ENCODE results near the gene SNAPIN. TPM values are rescaled to one million over a fixed set of nuclear protein-coding genes. Genes with fewer than 3 reads are reported as not detected.

SNAPIN gene
- 10 to 100 TPM; 58.9 to 77.4 (median 69.4) TPM for total RNA-seq

DNA sequence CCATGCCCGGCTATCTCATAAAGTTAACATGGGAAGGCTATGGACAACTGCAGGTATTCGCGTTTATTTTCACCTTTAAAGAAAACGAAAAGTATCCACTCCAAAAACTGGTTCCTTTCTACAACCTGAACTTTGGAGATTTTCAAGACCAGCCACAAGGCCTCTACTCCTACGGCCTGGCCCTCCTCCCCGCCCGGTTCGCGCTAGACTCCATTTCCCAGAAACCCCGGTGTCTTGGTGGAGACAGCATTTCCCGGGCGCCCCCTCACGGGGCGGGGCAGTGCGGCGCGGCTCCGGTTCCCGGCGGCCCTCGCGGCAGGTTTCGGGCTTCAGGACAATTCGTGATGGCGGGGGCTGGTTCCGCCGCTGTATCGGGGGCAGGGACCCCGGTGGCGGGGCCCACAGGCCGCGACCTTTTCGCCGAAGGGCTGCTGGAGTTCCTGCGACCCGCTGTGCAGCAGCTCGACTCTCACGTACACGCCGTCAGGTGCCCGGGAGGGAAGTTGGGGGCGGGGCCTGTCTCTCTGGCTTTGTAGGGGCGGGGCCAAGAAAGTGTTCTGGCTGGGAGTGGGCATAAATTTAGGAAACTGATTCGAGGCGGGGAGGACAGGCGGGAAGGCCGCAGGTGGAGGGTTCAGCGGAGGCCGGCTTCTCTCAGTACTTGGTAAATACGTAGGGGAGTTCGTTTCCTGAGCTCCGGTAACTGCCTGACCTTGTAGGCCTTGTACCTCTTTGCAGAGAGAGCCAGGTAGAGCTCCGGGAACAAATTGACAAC lies at the start of gene SNAPIN:
TSS of gene SNAPIN (plus strand) at position 304 of the 775 bp plus-strand sequence. CDS start at position 345, 41 bp downstream.
- Histone ChIP-seq H3K9me3 (no peaks in the 10 kb centered on the region), H3K27ac (peak within 1 kb of the TSS; percentile 70 to 98 (median 96)), H3K36me3 (peaks cover 0 to 41% of the 10 kb centered on the region in 2 donors), H3K27me3 (no peaks in the 10 kb centered on the region), H3K4me3 (peak within 1 kb of the TSS; percentile 72 to 80), H3K4me1 (peaks cover 0 to 14% (median 8%) of the 10 kb centered on the region in 3 donors)
- 0 to 10% methylated on average over 3 to 11 of the region's 53 CpGs for WGBS, 2 donors (ENCODE audit: low coverage in 1 of 2)
- TF ChIP-seq POLR2A (IDR thresholded peaks at IDR 0.05): peak; percentile 48 to 66
- TF ChIP-seq POLR2AphosphoS5 (IDR thresholded peaks at IDR 0.05): peak; percentile 65
- TF ChIP-seq EP300 (IDR thresholded peaks at IDR 0.05): no peak
- TF ChIP-seq, protein P1, sequence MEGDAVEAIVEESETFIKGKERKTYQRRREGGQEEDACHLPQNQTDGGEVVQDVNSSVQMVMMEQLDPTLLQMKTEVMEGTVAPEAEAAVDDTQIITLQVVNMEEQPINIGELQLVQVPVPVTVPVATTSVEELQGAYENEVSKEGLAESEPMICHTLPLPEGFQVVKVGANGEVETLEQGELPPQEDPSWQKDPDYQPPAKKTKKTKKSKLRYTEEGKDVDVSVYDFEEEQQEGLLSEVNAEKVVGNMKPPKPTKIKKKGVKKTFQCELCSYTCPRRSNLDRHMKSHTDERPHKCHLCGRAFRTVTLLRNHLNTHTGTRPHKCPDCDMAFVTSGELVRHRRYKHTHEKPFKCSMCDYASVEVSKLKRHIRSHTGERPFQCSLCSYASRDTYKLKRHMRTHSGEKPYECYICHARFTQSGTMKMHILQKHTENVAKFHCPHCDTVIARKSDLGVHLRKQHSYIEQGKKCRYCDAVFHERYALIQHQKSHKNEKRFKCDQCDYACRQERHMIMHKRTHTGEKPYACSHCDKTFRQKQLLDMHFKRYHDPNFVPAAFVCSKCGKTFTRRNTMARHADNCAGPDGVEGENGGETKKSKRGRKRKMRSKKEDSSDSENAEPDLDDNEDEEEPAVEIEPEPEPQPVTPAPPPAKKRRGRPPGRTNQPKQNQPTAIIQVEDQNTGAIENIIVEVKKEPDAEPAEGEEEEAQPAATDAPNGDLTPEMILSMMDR (IDR thresholded peaks at IDR 0.05): peak in 2 of 4 experiments; percentile 30 to 44
- peak; percentile 98 for ATAC-seq

DNA sequence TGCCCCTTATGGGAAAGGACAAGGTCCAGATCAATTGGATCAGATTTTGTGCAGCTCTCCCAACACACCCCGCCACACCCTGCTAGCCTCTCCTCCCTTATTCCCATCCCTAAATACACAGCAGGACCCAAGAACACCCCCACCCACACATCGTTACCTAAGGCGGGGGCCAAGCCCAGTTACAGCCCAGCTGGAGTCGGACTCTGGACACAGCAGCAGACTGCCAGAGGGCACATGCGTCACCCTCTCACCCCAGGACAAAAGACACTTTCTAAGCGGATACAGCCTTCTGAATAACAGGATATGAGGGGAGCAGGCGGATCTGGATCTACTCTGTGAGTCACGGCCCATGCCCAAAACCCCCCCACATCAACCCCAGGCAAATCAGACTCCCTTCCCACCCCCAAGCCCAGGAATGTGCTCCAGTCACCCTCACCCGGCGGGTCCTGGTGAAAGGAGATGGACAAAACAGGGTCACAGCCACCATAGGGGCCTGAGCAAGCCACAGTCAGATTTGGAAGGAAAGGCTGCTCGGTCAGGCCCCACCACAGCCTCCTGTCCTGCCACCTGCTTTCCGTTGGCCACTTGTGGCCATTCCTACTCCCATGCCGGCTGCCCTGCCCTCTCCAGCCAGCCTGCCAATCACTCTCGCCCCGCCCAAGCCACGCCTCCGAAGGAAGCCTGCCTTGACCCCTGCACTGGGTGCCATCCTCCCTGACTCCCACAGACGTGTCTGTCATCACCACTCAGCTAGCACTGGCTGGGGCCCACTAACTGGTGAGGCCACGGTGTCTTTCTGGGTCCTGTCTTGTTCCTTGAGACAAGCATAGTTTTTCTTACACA lies 49.5 kb upstream of the SNAPIN start:
- Histone ChIP-seq H3K4me1 (peaks cover 0 to 60% (median 28%) of the 10 kb centered on the region in 3 donors), H3K27me3 (no peaks in the 10 kb centered on the region), H3K27ac (peak overlapping the region; percentile 30 to 90 (median 86)), H3K36me3 (peaks cover 0 to 32% of the 10 kb centered on the region in 2 donors), H3K4me3 (peak overlapping the region in 1 of 2 donors; percentile 49), H3K9me3 (no peaks in the 10 kb centered on the region)
- 48 to 60% methylated on average over 7 to 12 of the region's 19 CpGs for WGBS, 2 donors (ENCODE audit: low coverage in 1 of 2)
- TF ChIP-seq POLR2A (IDR thresholded peaks at IDR 0.05) (no peak), POLR2AphosphoS5 (IDR thresholded peaks at IDR 0.05) (peak; percentile 71)
- TF ChIP-seq, protein P1 (IDR thresholded peaks at IDR 0.05): no peak
- peak; percentile 73 for ATAC-seq

- Histone ChIP-seq H3K27ac (peak overlapping the region; percentile 30 to 90 (median 86)), H3K4me3 (peak overlapping the region in 1 of 2 donors; percentile 49), H3K36me3 (peaks cover 0 to 32% of the 10 kb centered on the region in 2 donors), H3K4me1 (peaks cover 0 to 60% (median 28%) of the 10 kb centered on the region in 3 donors), H3K27me3 (no peaks in the 10 kb centered on the region), H3K9me3 (no peaks in the 10 kb centered on the region)
- ATAC-seq: no peak
- WGBS, 2 donors (ENCODE audit: low coverage in 1 of 2): 50 to 88% methylated on average over 3 to 6 of the region's 6 CpGs
- TF ChIP-seq EP300 (IDR thresholded peaks at IDR 0.05) (no peak), POLR2A (IDR thresholded peaks at IDR 0.05) (no peak), POLR2AphosphoS5 (IDR thresholded peaks at IDR 0.05) (no peak)
- TF ChIP-seq, protein P1 (IDR thresholded peaks at IDR 0.05): no peak
These were observed 49.0 kb upstream of the SNAPIN start for GRCh38 chr1:153609585-153609907.

DNA sequence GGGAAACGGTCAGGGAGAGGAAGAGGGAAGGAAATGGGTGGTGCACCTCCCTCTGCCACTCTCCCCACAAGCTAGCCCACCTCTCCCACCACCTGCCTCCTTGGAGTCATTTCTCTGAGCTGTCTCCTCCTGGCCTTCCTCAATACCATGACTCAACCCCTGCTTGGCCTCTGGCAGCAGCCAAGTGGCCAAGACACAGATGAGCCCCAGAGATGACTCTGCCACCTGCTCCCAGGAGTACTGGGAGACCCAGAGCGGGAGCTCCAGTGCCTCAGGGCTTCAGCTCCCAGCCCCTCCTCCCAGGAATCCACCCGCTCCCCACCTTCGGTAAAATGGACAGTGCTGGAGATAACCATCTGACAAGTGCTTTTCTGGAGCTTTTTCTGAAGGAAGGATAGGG lies 48.2 kb upstream of the SNAPIN start:
- Histone ChIP-seq H3K9me3 (no peaks in the 10 kb centered on the region), H3K27ac (peak overlapping the region in 3 of 4 donors; percentile 86 to 90 (median 86)), H3K36me3 (peaks cover 0 to 29% of the 10 kb centered on the region in 2 donors), H3K27me3 (no peaks in the 10 kb centered on the region), H3K4me1 (peaks cover 0 to 60% (median 28%) of the 10 kb centered on the region in 3 donors), H3K4me3 (no peak overlapping the region)
- 63% methylated on average over 1 of the region's 4 CpGs; no CpG with 5 or more reads in 1 of the 2 donors for WGBS, 2 donors (ENCODE audit: low coverage in 1 of 2)
- ATAC-seq: no peak
- TF ChIP-seq POLR2AphosphoS5 (IDR thresholded peaks at IDR 0.05): no peak
- TF ChIP-seq EP300 (IDR thresholded peaks at IDR 0.05): no peak

DNA sequence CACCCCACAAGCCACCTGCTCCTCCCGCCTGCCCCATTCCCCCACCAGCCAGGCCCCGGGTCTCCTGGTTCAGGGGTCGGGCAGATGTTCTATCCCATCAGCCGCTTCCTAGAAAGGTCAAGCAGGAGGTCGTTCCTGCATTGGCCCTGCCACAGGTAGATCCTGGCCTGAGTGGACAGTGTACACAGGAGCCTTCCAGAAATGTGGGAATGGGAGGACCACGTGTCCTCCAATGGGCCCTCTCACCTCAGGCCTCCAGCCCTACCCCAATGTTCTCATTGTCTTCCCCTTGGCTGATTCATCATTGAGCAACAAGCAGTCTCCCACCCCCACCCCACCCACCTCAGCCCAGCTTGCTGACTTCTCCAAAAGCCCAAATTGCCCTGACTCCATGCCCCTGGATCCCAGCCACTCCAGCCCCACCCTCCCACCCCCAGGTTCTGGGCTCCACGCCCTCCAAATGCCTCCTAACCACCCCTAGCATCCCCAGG lies 47.6 kb upstream of the SNAPIN start:
- 60% methylated on average over 1 of the region's 7 CpGs; no CpG with 5 or more reads in 1 of the 2 donors for WGBS, 2 donors (ENCODE audit: low coverage in 1 of 2)
- no peak for ATAC-seq
- H3K4me1 ChIP-seq: peaks cover 0 to 60% (median 28%) of the 10 kb centered on the region in 3 donors

More for the DNA sequence above, 47.6 kb upstream of the SNAPIN start:
- Histone ChIP-seq H3K4me3 (peak overlapping the region in 1 of 2 donors; percentile 70), H3K36me3 (peaks cover 0 to 23% of the 10 kb centered on the region in 2 donors), H3K9me3 (no peaks in the 10 kb centered on the region), H3K27me3 (no peaks in the 10 kb centered on the region), H3K27ac (peak overlapping the region in 3 of 4 donors; percentile 86 to 90 (median 86))
- TF ChIP-seq EP300 (IDR thresholded peaks at IDR 0.05): no peak
- no peak for TF ChIP-seq POLR2AphosphoS5 (IDR thresholded peaks at IDR 0.05)
- TF ChIP-seq, protein P1 (IDR thresholded peaks at IDR 0.05): no peak
- no peak for TF ChIP-seq POLR2A (IDR thresholded peaks at IDR 0.05)

All from gastroesophageal sphincter (tissue), 4 donors.